Stimulated activated CD4-positive, alpha-beta T cell treated with anti-CD3 and anti-CD28 coated beads, Interleukin-4, amount 100 ng/mL, for 24 hours (primary cell): ENCODE data around the gene SRRM4.

Experiments used
- DNase-seq: peaks from one replicate; pipeline ENCODE4 v3.0.0-alpha.2; 2020

SRRM4 gene

GRCh38 chr12:119129827-119130434 lies 148.6 kb downstream of the SRRM4 start:
- DNase-seq = no peak

DNA sequence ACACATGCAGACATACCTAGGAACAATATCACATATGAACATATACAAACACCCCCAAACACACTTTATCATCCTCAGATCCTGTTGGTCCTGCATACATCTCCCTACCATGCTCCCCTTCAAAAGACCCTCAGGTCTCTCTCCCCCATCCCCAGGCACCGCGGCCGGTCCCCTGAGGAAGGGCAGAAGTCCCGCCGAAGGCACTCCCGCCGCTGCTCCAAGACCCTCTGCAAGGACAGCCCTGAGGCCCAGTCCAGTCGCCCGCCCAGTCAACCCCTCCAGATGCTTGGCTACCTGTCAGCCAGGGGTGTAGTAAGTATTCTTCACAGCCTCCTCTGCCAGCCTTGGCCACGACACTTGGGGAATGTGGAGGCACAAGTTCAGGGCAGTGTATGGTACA lies 149.2 kb downstream of the SRRM4 start:
- DNase-seq = no peak

DNA sequence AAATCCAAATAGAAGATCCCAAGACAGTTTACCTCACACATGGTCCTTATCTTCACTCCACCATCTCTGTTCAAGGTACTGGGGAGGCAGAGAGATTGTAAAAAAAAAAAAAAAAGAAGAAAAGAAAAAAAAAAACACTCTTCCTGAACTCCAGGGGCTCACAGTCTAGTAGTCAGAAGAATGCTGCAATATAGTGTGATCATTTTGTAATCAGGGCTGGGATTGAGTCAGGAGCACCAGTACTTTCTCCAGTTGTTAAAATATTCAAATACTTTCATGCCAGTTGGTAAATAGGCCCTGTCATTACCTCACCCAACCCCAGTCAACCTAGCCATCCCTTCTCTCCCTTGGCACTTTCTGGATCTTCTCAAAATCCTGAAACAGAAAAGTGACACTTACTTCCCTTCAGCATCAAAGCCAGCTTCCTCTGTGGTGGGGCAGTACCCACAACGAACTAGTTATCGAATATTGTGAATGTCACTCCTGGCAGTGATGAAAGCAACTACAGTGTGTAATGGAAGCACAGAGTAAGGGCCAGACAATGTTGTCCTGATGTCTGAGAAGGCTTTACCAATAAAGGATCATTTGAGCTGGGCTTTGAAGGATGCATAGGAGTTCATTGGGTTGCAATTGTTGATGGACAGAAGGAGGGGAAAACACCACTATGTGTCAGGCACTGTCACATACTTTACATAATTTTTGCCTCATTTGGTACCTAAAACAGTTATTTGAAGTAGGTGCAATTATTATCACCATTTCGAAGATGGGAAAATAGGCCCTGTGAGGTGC lies 153.1 kb downstream of the SRRM4 start:
- no peak for DNase-seq

- DNase-seq = no peak
These were observed 155.6 kb downstream of the SRRM4 start for GRCh38 chr12:119136811-119137410.

DNA sequence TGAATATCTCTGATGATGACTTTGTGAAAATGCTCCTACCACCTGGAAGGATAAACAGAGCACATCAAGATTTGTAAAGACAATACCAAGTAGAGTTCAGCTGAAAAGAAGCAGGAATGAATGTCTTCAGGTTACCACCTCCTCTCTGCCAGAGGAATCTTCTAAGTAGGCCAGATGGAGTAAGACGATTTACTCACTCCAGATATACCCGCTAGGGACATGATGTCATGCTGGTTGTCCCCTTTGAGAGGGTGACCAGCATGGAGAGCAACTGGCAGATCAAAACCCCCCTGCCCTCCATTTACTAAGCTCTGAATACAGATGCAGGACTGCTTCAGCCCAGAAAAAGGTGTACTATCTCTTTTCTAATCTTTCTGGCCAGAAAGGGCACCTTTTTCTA lies 158.1 kb downstream of the SRRM4 start:
- no peak for DNase-seq

DNA sequence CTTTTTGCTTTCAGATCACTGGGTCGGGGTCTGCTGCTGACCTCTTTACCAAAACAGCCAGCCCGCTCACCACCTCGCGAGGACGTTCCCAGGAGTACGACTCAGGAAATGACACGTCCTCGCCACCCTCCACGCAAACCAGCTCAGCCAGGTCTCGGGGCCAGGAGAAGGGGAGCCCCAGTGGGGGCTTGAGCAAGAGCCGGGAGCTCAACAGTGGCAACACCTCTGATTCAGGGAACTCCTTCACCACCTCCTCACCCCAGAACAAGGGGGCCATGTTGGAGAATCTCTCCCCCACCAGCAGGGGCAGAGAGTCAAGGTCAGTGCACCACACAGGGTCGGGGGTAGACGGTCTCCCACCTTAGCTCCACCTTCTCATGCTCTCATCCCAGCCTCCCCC lies 164.0 kb downstream of the SRRM4 start:
- DNase-seq = no peak

DNA sequence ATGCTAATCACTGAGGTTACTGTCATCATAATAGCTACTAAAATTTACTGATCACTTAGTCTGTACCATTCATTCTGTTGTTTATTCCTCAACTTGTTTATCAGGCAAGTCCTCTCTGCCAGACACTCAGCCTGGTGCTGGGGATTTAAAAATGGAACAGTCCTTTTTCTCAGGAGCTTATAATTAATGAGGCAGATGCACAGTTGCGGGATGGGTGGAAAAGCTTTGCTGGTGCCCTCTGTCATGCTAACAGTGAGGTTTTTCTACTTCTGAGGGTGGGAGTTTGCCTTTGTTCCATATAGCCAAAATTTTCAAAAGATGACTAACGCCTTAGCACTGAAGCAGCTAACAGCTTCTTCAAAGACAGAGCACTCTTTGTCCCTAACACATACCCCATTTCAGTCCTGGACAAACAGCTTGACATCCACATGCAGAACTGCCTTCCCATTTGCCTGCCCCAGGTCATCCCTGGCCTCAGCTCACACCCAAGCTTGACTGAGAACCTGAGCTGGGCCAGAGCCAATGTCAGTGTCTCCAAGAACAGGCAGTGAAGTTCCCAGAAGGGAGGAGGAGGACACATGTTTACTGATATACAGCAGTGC lies 166.6 kb downstream of the SRRM4 start:
- no peak for DNase-seq

DNA sequence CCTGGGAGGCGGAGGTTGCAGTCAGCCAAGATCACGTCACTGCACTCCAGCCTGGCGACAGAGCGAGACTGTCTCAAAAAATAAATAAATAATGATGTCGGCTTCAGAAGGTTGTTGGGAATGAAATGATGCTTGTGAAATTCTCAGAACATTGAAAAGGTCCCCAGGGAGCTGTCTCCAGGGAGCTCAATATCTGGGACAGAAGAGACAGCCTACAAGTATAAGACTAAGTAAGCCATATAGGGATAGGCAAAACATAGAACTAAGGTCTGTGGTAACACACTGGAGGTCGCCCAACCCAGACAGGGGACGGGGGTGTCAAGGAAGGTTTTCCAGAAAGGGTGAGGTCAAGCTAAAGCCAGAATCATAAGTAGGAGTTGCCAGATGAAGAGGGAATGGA lies 167.9 kb downstream of the SRRM4 start:
- DNase-seq = no peak

- no peak for DNase-seq
These were observed 170.2 kb downstream of the SRRM4 start for GRCh38 chr12:119151445-119152026.

DNA sequence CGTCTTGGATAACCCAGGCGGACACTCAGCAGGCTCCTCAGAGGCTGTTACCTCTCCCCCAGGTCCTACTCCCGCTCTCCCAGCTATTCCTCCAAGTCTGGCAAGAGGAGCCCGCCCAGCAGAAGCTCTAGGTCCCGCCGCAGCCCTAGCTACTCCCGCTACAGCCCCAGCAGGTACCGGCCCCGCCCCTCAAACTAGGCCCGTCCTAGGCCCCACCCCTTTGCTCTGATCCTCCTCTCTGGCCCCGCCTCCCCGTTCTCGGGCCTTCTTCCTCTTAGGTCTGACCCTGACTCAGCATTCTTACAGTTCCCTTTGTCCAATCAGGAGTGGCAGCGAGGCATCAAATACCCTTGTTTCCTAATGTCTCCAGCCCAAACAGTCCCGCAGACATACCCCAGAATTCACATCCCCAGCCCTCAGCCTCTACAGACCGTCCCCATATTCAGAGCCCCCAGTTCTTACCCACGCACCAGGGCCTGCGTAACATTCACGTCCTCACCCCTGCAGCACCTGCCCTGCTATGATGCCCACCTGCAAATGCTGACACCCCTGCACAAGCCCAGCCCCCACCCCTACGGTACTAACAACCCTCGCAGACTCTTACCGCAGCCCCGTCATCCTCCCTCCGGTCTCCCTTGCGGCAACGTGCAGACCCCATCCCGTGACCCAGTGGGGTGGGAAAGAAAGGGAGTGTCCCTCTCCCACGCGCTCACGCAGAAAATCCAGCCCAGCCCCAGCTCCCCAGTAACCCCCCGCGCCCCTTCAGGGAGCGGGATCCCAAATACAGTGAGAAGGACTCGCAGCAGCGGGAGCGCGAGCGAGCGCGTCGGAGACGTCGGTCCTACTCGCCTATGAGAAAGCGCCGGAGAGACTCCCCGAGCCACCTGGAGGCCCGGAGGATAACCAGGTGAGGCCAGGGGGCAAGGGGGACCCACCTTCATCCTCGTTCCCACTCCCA lies 172.4 kb downstream of the SRRM4 start:
- DNase-seq = no peak

GRCh38 chr12:119154435-119154818 lies 173.1 kb downstream of the SRRM4 start:
- no peak for DNase-seq

GRCh38 chr12:119156401-119157044 lies 175.2 kb downstream of the SRRM4 start:
- no peak for DNase-seq

GRCh38 chr12:119157528-119157927 lies 176.2 kb downstream of the SRRM4 start:
- no peak for DNase-seq

GRCh38 chr12:119157978-119158377 lies 176.6 kb downstream of the SRRM4 start:
- no peak for DNase-seq

DNA sequence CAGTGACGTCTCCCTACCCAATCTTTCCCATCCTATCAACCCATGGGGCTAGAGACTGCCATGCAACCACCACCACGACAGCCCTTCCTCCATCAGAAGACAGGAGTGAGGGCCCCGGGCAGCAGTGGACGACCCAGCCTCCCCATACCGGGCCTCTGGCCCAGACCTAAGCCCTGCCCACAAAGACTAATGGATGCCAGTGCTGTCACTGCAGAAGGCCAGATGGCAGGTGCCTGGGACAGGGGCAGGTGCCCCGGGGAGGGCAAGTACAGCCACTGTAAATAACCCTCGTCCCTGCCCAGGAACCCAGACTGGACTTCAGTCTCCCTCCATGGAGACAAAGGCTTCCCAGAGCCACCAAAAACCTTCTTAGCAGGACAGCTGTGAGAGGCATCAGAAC lies 177.1 kb downstream of the SRRM4 start:
- DNase-seq = no peak

GRCh38 chr12:119159844-119160243 lies 178.5 kb downstream of the SRRM4 start:
- no peak for DNase-seq

GRCh38 chr12:119167902-119168301 lies 186.6 kb downstream of the SRRM4 start:
- DNase-seq = no peak

GRCh38 chr12:119168721-119169120 lies 187.4 kb downstream of the SRRM4 start:
- no peak for DNase-seq

DNA sequence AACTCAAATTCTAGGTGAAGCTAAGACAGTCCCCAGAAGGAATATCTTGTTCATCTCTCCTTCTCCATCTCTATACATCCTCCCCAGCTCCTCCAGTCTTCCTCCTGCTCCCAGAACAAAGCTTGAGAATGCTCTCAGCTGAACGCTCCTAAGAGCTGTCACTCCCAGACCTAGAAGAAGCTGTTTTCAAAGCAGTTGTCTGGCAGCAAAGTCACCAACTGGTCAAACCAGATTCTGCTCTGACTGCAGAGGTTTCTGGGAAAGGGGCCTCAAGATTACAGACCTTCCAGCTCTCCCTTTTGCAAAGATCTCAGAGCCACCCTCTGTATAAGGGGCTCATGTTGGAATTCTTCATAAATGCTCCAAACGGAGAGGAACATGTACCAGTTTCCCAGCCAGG lies 187.8 kb downstream of the SRRM4 start:
- no peak for DNase-seq

DNA sequence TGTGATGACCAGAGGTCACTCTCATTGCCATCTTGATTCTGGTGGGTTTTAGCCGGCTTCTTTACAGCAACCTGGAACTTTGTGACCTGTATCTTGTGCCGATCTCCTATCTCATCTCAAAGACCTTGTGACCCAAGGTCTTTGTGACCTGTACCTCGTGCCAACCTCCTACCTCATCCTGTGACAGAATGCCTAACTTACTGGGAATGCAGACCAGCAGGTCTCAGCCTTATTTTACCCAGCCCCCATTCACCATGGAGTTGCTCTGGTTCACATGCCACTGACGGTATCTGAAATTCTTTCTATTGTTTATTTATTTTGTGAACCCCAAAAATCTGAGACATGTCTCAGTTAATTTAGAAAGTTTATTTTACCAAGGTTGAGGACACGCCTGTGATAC lies 189.9 kb downstream of the SRRM4 start:
- no peak for DNase-seq

- no peak for DNase-seq
These were observed 190.5 kb downstream of the SRRM4 start for GRCh38 chr12:119171691-119172425.
